Smooth muscle cell (in vitro differentiated cells): ENCODE measurements around the gene HMGB1. TPM values are rescaled to one million over a fixed set of nuclear protein-coding genes. Genes with fewer than 3 reads are reported as not detected.

Source experiments
- DNase-seq: peaks from one replicate; lab custom pipeline; 2025; ENCODE audit not compliant: unreplicated experiment; lab: John Stamatoyannopoulos, UW
- H2AFZ ChIP-seq: fragments of 200-600 bp; sonication (generic); 2 replicates; pipeline ENCODE4 v1.6.0; 2016; ENCODE audit warnings: antibody characterized with exemption, low read depth, mild to moderate bottlenecking
- H3F3A ChIP-seq: fragments of 200-600 bp; sonication (generic); 2 replicates; pipeline ENCODE4 v1.6.0; 2017; ENCODE audit warnings: antibody characterized with exemption, low read depth
- H3K27ac ChIP-seq: fragments of 200-600 bp; sonication (generic); 2 replicates; pipeline ENCODE4 v1.5.1; 2016; ENCODE audit warnings: low read depth, mild to moderate bottlenecking
- H3K27me3 ChIP-seq: fragments of 200-600 bp; sonication (generic); 2 replicates; pipeline ENCODE4 v1.6.1; 2016; ENCODE audit warnings: low read depth, mild to moderate bottlenecking
- H3K36me3 ChIP-seq: fragments of 200-600 bp; sonication (generic); 2 replicates; pipeline ENCODE4 v1.5.1; 2016; ENCODE audit warnings: low read depth
- H3K4me1 ChIP-seq: fragments of 200-600 bp; sonication (generic); 2 replicates; pipeline ENCODE4 v1.5.1; 2016; ENCODE audit warnings: low read depth
- H3K4me2 ChIP-seq: fragments of 200-600 bp; sonication (generic); 2 replicates; pipeline ENCODE4 v1.6.0; 2016; ENCODE audit warnings: mild to moderate bottlenecking
- H3K4me3 ChIP-seq: fragments of 200-600 bp; sonication (generic); 2 replicates; pipeline ENCODE4 v1.5.1; 2016; ENCODE audit warnings: mild to moderate bottlenecking
- H3K79me2 ChIP-seq: fragments of 200-600 bp; sonication (generic); 2 replicates; pipeline ENCODE4 v1.6.0; 2016; ENCODE audit warnings: low read depth, mild to moderate bottlenecking
- H3K9ac ChIP-seq: fragments of 200-600 bp; sonication (generic); 2 replicates; pipeline ENCODE4 v1.6.0; 2016; ENCODE audit warnings: low read depth
- H3K9me3 ChIP-seq: fragments of 200-600 bp; sonication (generic); replicated peaks from 2 replicates; pipeline ENCODE4 v1.5.1; 2016; ENCODE audit warnings: low read depth
- H4K20me1 ChIP-seq: fragments of 200-600 bp; sonication (generic); 2 replicates; pipeline ENCODE4 v1.6.0; 2016; ENCODE audit warnings: low read depth
- WGBS: methylation state at CpG from one replicate; pipeline ENCODE4 v1.1.7; 2016; ENCODE audit warnings: low lambda C conversion rate; 5-methylcytosine and 5-hydroxymethylcytosine counted together
- polyA plus RNA-seq: library from polyadenylated mRNA; unstranded; fragments of >200 nt; fragmentation: Nextera tagmentation; extraction: Ambion mirVana; gene quantifications from 2 replicates; pipeline ENCODE4 v1.2.1, GENCODE V29; 2016
- total RNA-seq: library from RNA; depleted of rRNA; stranded (reverse); fragments of >200 nt; gene quantifications from 2 replicates; pipeline ENCODE4 v1.2.3, GENCODE V29; 2014
- TF ChIP-seq, protein P1 (sequence below): fragments of 200-600 bp; sonication (generic); IDR thresholded peaks from 2 replicates; pipeline ENCODE4 v1.5.1; 2017; ENCODE audit warnings: borderline replicate concordance, mild to moderate bottlenecking, antibody characterized with exemption; ENCODE audit not compliant: insufficient read depth, poor library complexity, severe bottlenecking

The HMGB1 gene
- total and polyA plus RNA-seq, 2 experiments from 2014 or later = 581 to 627 TPM

DNA sequence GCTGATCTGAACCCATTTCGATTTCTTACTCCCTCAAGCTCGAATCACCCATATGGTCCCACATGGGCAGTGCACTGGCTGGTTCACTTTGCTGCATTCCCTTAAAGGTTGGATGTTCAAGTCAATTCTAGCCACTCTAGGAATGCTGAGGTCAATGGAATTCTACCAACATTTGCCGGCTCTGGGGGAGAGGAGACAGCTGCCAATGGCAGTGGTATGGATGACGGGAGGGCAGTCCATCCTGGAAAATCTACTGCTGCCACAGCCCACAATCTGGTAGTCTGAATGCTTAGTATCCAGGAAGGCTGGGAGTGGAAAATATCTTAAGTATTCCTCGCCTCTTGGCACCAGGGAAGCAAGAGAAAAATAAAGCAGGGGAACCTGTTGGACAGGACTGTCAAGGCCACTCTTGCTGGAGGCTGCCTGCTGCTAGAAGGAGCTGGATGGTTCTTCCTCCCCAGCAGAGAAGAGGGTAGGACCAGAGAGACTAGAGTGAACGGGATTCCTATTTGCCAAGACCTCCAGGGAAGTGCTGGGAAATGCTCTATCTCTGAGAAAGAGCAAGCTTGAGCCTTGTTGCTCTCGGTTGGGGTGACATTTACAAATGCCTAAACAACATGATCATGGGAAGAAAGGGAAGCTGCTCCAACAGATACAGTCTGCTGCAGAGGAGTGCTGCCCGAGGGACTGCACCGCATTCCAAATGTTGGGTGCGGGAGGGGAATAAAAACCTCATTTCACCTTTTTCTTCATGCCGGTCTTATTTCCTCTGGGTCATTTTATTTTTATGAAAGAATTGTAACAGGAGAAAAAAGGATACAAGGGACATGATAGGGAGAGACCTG is 20.7 kb upstream of the HMGB1 start:
- H3K27ac ChIP-seq = no peak overlapping the region
- 59% methylated on average over 11 of the region's 11 CpGs for WGBS
- no peaks in the 10 kb centered on the region for H3K36me3 ChIP-seq
- H3K4me2 ChIP-seq = no peak overlapping the region
- no peak overlapping the region for H3K9ac ChIP-seq
- TF ChIP-seq, protein P1, sequence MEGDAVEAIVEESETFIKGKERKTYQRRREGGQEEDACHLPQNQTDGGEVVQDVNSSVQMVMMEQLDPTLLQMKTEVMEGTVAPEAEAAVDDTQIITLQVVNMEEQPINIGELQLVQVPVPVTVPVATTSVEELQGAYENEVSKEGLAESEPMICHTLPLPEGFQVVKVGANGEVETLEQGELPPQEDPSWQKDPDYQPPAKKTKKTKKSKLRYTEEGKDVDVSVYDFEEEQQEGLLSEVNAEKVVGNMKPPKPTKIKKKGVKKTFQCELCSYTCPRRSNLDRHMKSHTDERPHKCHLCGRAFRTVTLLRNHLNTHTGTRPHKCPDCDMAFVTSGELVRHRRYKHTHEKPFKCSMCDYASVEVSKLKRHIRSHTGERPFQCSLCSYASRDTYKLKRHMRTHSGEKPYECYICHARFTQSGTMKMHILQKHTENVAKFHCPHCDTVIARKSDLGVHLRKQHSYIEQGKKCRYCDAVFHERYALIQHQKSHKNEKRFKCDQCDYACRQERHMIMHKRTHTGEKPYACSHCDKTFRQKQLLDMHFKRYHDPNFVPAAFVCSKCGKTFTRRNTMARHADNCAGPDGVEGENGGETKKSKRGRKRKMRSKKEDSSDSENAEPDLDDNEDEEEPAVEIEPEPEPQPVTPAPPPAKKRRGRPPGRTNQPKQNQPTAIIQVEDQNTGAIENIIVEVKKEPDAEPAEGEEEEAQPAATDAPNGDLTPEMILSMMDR = no peak
- H4K20me1 ChIP-seq = no peaks in the 10 kb centered on the region
- H3K27me3 ChIP-seq = no peaks in the 10 kb centered on the region
- H3F3A ChIP-seq = no peaks in the 10 kb centered on the region
- H2AFZ ChIP-seq = no peak overlapping the region
- DNase-seq = no peak
- H3K79me2 ChIP-seq = no peaks in the 10 kb centered on the region
- no peak overlapping the region for H3K4me3 ChIP-seq
- H3K9me3 ChIP-seq = no peaks in the 10 kb centered on the region
- H3K4me1 ChIP-seq = no peaks in the 10 kb centered on the region

DNA sequence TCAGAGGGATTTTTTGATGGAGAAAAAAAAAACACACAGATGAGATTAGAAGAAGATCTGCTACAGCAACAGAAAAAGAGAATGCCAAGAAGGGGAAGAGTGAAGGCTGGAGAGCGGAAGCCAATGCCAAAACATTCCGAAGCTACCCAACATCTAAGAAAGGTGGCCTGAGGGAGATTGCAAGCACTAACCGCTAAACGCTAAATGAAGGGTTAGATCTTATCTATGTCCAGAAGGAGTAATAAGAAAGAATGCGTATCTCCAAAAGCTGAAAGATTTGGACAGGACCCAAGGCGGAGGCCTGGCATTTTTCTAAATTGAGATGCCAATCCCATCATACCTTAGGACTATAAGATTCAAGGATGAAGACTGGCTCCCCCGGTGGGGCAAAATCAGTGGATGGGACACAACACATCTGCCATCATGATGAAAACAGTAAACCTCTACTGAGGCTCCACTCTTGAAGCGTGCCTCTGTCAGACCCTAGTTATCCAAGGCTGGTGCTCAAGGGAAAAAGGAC is 15.6 kb upstream of the HMGB1 start:
- no peaks in the 10 kb centered on the region for H3K27me3 ChIP-seq
- DNase-seq = no peak
- 65% methylated on average over 8 of the region's 8 CpGs for WGBS
- H3K9me3 ChIP-seq = no peaks in the 10 kb centered on the region
- H3K9ac ChIP-seq = no peak overlapping the region
- no peaks in the 10 kb centered on the region for H4K20me1 ChIP-seq
- H2AFZ ChIP-seq = no peak overlapping the region
- H3F3A ChIP-seq = no peaks in the 10 kb centered on the region
- H3K4me2 ChIP-seq = no peak overlapping the region
- no peaks in the 10 kb centered on the region for H3K36me3 ChIP-seq
- H3K27ac ChIP-seq = no peak overlapping the region
- H3K79me2 ChIP-seq = no peaks in the 10 kb centered on the region
- TF ChIP-seq, protein P1 = no peak
- no peak overlapping the region for H3K4me3 ChIP-seq
- H3K4me1 ChIP-seq = no peaks in the 10 kb centered on the region

DNA sequence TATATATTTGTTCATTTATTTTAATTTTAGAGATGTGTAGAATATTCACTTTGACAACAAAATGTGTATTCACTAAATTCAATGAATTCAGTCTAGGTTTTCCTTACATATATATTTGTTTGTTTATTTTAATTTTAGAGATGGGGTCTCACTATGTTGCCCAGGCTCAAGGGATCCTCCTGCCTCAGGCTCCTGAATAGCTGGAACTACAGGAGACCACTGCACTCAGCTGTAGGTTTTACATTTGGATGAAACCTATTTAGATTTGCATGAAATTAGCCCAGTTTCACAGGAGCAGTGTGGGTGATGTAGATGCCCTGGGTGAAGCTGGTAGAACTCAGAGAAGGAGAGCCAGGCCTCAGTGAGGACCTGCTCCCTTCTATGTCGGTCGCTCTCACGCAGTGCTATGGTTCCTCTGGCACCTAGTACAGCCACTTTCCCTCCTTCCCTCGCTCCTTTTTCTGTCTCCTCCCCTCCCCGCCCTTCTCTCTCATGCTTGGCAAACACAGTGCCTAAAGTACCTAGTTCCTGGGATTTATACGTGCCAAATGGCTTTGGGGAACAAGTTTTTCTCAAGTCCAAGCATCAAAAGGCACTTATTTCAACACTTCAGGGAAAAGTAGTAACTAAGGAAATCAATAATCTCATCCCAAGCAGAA is 14.7 kb upstream of the HMGB1 start:
- DNase-seq = no peak
- no peaks in the 10 kb centered on the region for H3K36me3 ChIP-seq
- no peaks in the 10 kb centered on the region for H3K79me2 ChIP-seq
- WGBS = 77% methylated on average over 6 of the region's 6 CpGs
- H3K4me2 ChIP-seq = no peak overlapping the region
- no peak overlapping the region for H3K9ac ChIP-seq
- no peaks in the 10 kb centered on the region for H3K27me3 ChIP-seq
- H3K9me3 ChIP-seq = no peaks in the 10 kb centered on the region
- H3K4me3 ChIP-seq = no peak overlapping the region
- no peaks in the 10 kb centered on the region for H3K4me1 ChIP-seq
- TF ChIP-seq, protein P1 = no peak
- H2AFZ ChIP-seq = no peak overlapping the region
- no peak overlapping the region for H3K27ac ChIP-seq
- no peaks in the 10 kb centered on the region for H4K20me1 ChIP-seq
- H3F3A ChIP-seq = no peaks in the 10 kb centered on the region

DNA sequence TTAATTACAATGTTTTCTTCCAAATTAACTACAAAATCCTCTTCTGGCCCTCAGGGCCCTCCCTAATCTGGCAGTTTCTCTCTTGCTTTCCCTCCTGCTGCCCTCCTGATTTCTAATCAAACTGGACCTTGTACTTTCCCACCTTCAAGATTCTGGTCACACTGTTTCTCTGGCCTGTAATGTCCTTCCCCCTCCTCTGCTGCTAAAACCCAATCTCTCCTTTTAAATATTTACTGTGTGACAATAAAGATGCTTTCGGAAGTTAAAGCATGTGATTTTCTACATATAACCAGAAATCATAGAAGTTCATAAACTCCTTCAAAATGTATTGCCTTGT is 14.1 kb upstream of the HMGB1 start:
- DNase-seq = no peak
- H4K20me1 ChIP-seq = no peaks in the 10 kb centered on the region

More for the DNA sequence above, 14.1 kb upstream of the HMGB1 start:
- no peaks in the 10 kb centered on the region for H3K36me3 ChIP-seq
- TF ChIP-seq, protein P1 = no peak
- no peaks in the 10 kb centered on the region for H3K79me2 ChIP-seq
- WGBS = 97% methylated on average over 1 of the region's 1 CpG
- H3K27ac ChIP-seq = no peak overlapping the region
- no peak overlapping the region for H3K4me2 ChIP-seq
- no peaks in the 10 kb centered on the region for H3K4me1 ChIP-seq
- H3F3A ChIP-seq = no peaks in the 10 kb centered on the region
- no peaks in the 10 kb centered on the region for H3K27me3 ChIP-seq
- no peak overlapping the region for H3K4me3 ChIP-seq
- H3K9me3 ChIP-seq = no peaks in the 10 kb centered on the region
- no peak overlapping the region for H3K9ac ChIP-seq
- H2AFZ ChIP-seq = no peak overlapping the region
